H9 (cell line): ENCODE results near the gene TMEM184A. TPM values are rescaled to one million over a fixed set of nuclear protein-coding genes. Genes with fewer than 3 reads are reported as not detected.

Experiments
- DNase-seq: peaks from one replicate; pipeline ENCODE4 v3.0.0-alpha.2; 2017
- H2AFZ ChIP-seq: one replicate; pipeline ENCODE4 v1.6.1; 2013; ENCODE audit warnings: mild to moderate bottlenecking, low read length, control low read depth, moderate library complexity
- H2AK5ac ChIP-seq: 2 replicates; pipeline ENCODE4 v1.6.1; 2013; ENCODE audit warnings: low read length, control low read depth, mixed read lengths; ENCODE audit not compliant: insufficient read length
- H2BK120ac ChIP-seq: one replicate; pipeline ENCODE4 v1.6.1; 2013; ENCODE audit warnings: low read depth, mild to moderate bottlenecking, low read length, control low read depth, inconsistent platforms; ENCODE audit not compliant: poor library complexity, severe bottlenecking
- H2BK12ac ChIP-seq: 2 replicates; pipeline ENCODE4 v1.6.1; 2013; ENCODE audit warnings: low read length, control low read depth, mixed read lengths, low read depth; ENCODE audit not compliant: insufficient read length
- H2BK15ac ChIP-seq: 2 replicates; pipeline ENCODE4 v1.6.1; 2013; ENCODE audit warnings: low read depth, low read length, control low read depth
- H2BK20ac ChIP-seq: one replicate; pipeline ENCODE4 v1.6.1; 2013; ENCODE audit warnings: low read depth, mild to moderate bottlenecking, low read length, control low read depth, inconsistent platforms; ENCODE audit not compliant: poor library complexity, severe bottlenecking
- H2BK5ac ChIP-seq: 2 replicates; pipeline ENCODE4 v1.6.1; 2013; ENCODE audit warnings: low read length, control low read depth, mixed read lengths; ENCODE audit not compliant: insufficient read length
- H3K14ac ChIP-seq: 2 replicates; pipeline ENCODE4 v1.6.1; 2013; ENCODE audit warnings: low read length, control low read depth; ENCODE audit not compliant: insufficient read depth
- H3K18ac ChIP-seq: 2 replicates; pipeline ENCODE4 v1.6.1; 2013; ENCODE audit warnings: low read depth, mild to moderate bottlenecking, mixed read lengths, low read length, control low read depth; ENCODE audit not compliant: insufficient read length
- H3K23ac ChIP-seq: 2 replicates; pipeline ENCODE4 v1.6.1; 2013; ENCODE audit warnings: low read length, control low read depth, mixed read lengths, low read depth; ENCODE audit not compliant: insufficient read length
- H3K23me2 ChIP-seq: 2 replicates; pipeline ENCODE4 v1.6.1; 2013; ENCODE audit warnings: low read depth, mild to moderate bottlenecking, mixed read lengths, low read length, control low read depth; ENCODE audit not compliant: insufficient read length, poor library complexity, severe bottlenecking
- H3K27ac ChIP-seq: 2 replicates; pipeline ENCODE4 v1.5.1; 2013; ENCODE audit warnings: low read length, control low read depth, mixed read lengths, low read depth; ENCODE audit not compliant: insufficient read length
- H3K27me3 ChIP-seq: 2 replicates; pipeline ENCODE4 v1.6.1; 2013; ENCODE audit warnings: low read length, control low read depth, inconsistent platforms; ENCODE audit not compliant: insufficient read depth
- H3K4ac ChIP-seq: 2 replicates; pipeline ENCODE4 v1.6.1; 2013; ENCODE audit warnings: low read depth, mild to moderate bottlenecking, control low read depth, inconsistent platforms, low read length, moderate library complexity
- H3K4me1 ChIP-seq: 2 replicates; pipeline ENCODE4 v1.6.1; 2013; ENCODE audit warnings: low read length, control low read depth, inconsistent platforms; ENCODE audit not compliant: insufficient read depth
- H3K4me2 ChIP-seq: 2 replicates; pipeline ENCODE4 v1.6.1; 2013; ENCODE audit warnings: low read length, control low read depth, mixed read lengths; ENCODE audit not compliant: insufficient read length, insufficient read depth
- H3K56ac ChIP-seq: 2 replicates; pipeline ENCODE4 v1.6.1; 2013; ENCODE audit warnings: low read depth, mild to moderate bottlenecking, mixed read lengths, low read length, control low read depth; ENCODE audit not compliant: insufficient read length
- H3K79me1 ChIP-seq: 2 replicates; pipeline ENCODE4 v1.6.1; 2013; ENCODE audit warnings: low read depth, mild to moderate bottlenecking, moderate library complexity, low read length, control low read depth, inconsistent platforms; ENCODE audit not compliant: insufficient read depth, poor library complexity, severe bottlenecking
- H3K79me2 ChIP-seq: 2 replicates; pipeline ENCODE4 v1.6.1; 2013; ENCODE audit warnings: low read length, control low read depth, inconsistent platforms; ENCODE audit not compliant: insufficient read depth
- H3K9ac ChIP-seq: 2 replicates; pipeline ENCODE4 v1.6.1; 2013; ENCODE audit warnings: low read length, control low read depth, mixed read lengths; ENCODE audit not compliant: insufficient read length; ENCODE audit errors: extremely low read depth
- H3K9me3 ChIP-seq: one replicate; pipeline ENCODE4 v1.6.1; 2013; ENCODE audit warnings: low read depth, low read length, inconsistent platforms; ENCODE audit not compliant: control insufficient read depth
- H3T11ph ChIP-seq: one replicate; pipeline ENCODE4 v1.6.1; 2013; ENCODE audit warnings: mild to moderate bottlenecking, low read length, control low read depth, inconsistent platforms
- H4K20me1 ChIP-seq: one replicate; pipeline ENCODE4 v1.6.1; 2013; ENCODE audit not compliant: control insufficient read depth, insufficient read length, insufficient read depth
- H4K5ac ChIP-seq: 2 replicates; pipeline ENCODE4 v1.6.1; 2013; ENCODE audit warnings: low read depth, mild to moderate bottlenecking, mixed read lengths, low read length, control low read depth; ENCODE audit not compliant: insufficient read length
- H4K8ac ChIP-seq: replicated peaks from 2 replicates; pipeline ENCODE4 v1.6.1; 2013; ENCODE audit warnings: low read length, control low read depth, mixed read lengths, low read depth; ENCODE audit not compliant: insufficient read length
- H4K91ac ChIP-seq: 2 replicates; pipeline ENCODE4 v1.6.1; 2013; ENCODE audit warnings: low read depth, mild to moderate bottlenecking, moderate library complexity, mixed read lengths, low read length, control low read depth; ENCODE audit not compliant: insufficient read length
- H3K27ac Mint-ChIP-seq, 3 experiments: 2 replicates in 2 of 3; 3 replicates in 1 of 3; pipeline ENCODE4 v1.8.0; 2020 to 2021; ENCODE audit warnings: mixed read lengths in 3 of 3, mild to moderate bottlenecking in 1 of 3, moderate library complexity in 1 of 3
- H3K27me3 Mint-ChIP-seq: 2 replicates; pipeline ENCODE4 v1.8.0; 2021; ENCODE audit warnings: low read depth, mild to moderate bottlenecking, moderate library complexity, mixed read lengths
- H3K36me3 Mint-ChIP-seq, 3 experiments: 2 replicates in 2 of 3; 3 replicates in 1 of 3; pipeline ENCODE4 v1.8.0; 2020 to 2021; ENCODE audit warnings: low read depth in 3 of 3, mixed read lengths in 3 of 3; ENCODE audit not compliant: insufficient read depth in 1 of 3
- H3K4me1 Mint-ChIP-seq, 2 experiments: 2 replicates each; pipeline ENCODE4 v1.8.0; 2020; ENCODE audit warnings: mixed read lengths in 2 of 2
- H3K4me3 Mint-ChIP-seq, 2 experiments: 2 replicates in 1 of 2; 3 replicates in 1 of 2; pipeline ENCODE4 v1.8.0; 2020 to 2021; ENCODE audit warnings: mild to moderate bottlenecking in 2 of 2, mixed read lengths in 2 of 2, moderate library complexity in 1 of 2
- H3K9me3 Mint-ChIP-seq, 2 experiments: 2 replicates in 1 of 2; 3 replicates in 1 of 2; pipeline ENCODE4 v1.8.0; 2020; ENCODE audit warnings: mild to moderate bottlenecking in 2 of 2, mixed read lengths in 2 of 2, moderate library complexity in 1 of 2
- WGBS: extraction: QIAGEN DNeasy Blood & Tissue Kit; methylation state at CpG from one replicate; pipeline ENCODE4 v1.1.7; 2013; ENCODE audit warnings: missing lambda C conversion rate, low lambda C conversion rate, mixed read lengths; ENCODE audit not compliant: insufficient read length; ENCODE audit errors: extremely low coverage; 5-methylcytosine and 5-hydroxymethylcytosine counted together
- total RNA-seq: library from RNA; stranded (reverse); gene quantifications from 2 replicates; pipeline ENCODE4 v1.2.1, GENCODE V29; 2021
- TF ChIP-seq, protein P1 (sequence below): fragments of 200-600 bp; sonication (generic); conservative IDR thresholded peaks from 3 replicates; pipeline ENCODE4 v1.8.0; 2021; ENCODE audit warnings: antibody characterized with exemption, mild to moderate bottlenecking

TMEM184A gene
- total RNA-seq, 1 experiment from 2014 or later, result 1.3 TPM

DNA sequence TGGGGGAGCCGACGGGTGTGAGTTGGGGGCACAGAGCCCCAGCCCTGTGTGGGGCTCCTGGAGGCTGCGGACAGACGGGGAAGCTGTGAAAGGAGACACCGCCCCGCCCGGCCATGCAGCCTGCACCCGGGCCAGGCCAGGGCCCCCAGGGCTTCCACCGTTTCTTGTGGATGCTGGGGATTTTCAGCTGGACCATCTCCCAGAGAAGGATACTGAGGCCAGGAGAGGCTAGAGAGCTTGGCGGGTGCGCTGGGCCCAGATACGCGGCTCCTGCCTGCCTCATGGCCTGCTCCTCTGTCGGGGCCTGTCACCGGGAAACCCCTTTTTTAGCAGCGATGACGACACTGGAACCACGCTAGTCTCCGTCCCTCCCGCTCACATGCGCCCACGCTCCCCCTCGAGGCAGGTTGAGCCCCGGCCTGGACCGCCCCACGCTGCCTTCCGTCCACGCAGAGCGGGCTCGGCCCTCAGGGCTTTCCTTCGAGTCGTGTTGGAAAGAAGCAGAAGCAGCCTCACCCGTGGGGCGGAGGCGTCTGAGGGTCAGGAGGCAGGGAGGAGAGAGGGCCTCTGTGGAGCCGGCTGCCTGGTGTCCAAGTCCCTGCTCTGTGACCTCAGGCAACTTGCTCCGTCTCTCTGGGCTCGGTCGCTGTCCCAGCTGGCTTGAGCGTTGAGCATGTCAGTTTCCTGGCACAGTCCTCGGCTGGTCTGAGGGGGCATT is 11.7 kb downstream of the TMEM184A start:
- H2BK15ac ChIP-seq, result no peak overlapping the region
- no peaks in the 10 kb centered on the region; a peak in 1 of 5 replicates for H3K9me3 Mint-ChIP-seq
- H3K18ac ChIP-seq, result no peak overlapping the region
- H3K27ac Mint-ChIP-seq, result no peak overlapping the region
- H2BK12ac ChIP-seq, result no peak overlapping the region
- H2BK120ac ChIP-seq, result no peak overlapping the region
- no peaks in the 10 kb centered on the region for H3K79me2 ChIP-seq
- no CpG with 5 or more reads among the region's 41 CpGs for WGBS
- no peaks in the 10 kb centered on the region for H3K4me1 ChIP-seq
- H3K36me3 Mint-ChIP-seq, result peaks cover 3 to 15% (median 6%) of the 10 kb centered on the region in 3 experiments; a peak in 4 of 7 replicates
- DNase-seq, result no peak
- TF ChIP-seq, protein P1, sequence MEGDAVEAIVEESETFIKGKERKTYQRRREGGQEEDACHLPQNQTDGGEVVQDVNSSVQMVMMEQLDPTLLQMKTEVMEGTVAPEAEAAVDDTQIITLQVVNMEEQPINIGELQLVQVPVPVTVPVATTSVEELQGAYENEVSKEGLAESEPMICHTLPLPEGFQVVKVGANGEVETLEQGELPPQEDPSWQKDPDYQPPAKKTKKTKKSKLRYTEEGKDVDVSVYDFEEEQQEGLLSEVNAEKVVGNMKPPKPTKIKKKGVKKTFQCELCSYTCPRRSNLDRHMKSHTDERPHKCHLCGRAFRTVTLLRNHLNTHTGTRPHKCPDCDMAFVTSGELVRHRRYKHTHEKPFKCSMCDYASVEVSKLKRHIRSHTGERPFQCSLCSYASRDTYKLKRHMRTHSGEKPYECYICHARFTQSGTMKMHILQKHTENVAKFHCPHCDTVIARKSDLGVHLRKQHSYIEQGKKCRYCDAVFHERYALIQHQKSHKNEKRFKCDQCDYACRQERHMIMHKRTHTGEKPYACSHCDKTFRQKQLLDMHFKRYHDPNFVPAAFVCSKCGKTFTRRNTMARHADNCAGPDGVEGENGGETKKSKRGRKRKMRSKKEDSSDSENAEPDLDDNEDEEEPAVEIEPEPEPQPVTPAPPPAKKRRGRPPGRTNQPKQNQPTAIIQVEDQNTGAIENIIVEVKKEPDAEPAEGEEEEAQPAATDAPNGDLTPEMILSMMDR, result no peak
- no peaks in the 10 kb centered on the region for H3K9me3 ChIP-seq
- no peak overlapping the region for H3K4me2 ChIP-seq
- H3K27ac ChIP-seq, result no peak overlapping the region
- H4K91ac ChIP-seq, result no peak overlapping the region
- no peak overlapping the region for H3K14ac ChIP-seq
- H3K27me3 Mint-ChIP-seq, result no peaks in the 10 kb centered on the region
- H4K8ac ChIP-seq, result no peak overlapping the region
- no peaks in the 10 kb centered on the region for H3K27me3 ChIP-seq
- H3K9ac ChIP-seq, result no peak overlapping the region
- no peak overlapping the region for H2BK5ac ChIP-seq
- H3T11ph ChIP-seq, result no peak overlapping the region
- no peaks in the 10 kb centered on the region for H3K4me1 Mint-ChIP-seq
- H3K23me2 ChIP-seq, result no peaks in the 10 kb centered on the region
- H3K23ac ChIP-seq, result no peak overlapping the region
- H3K56ac ChIP-seq, result no peak overlapping the region
- no peaks in the 10 kb centered on the region for H3K79me1 ChIP-seq
- no peaks in the 10 kb centered on the region for H4K20me1 ChIP-seq
- H3K4ac ChIP-seq, result no peak overlapping the region
- H2AFZ ChIP-seq, result no peak overlapping the region
- H4K5ac ChIP-seq, result no peak overlapping the region
- H2BK20ac ChIP-seq, result no peak overlapping the region
- no peak overlapping the region for H3K4me3 Mint-ChIP-seq
- no peak overlapping the region for H2AK5ac ChIP-seq
